Mononuclear cell (primary cell): Measurements from ENCODE around the gene EHD4. TPM values are rescaled to one million over a fixed set of nuclear protein-coding genes. Genes with fewer than 3 reads are reported as not detected.

Source experiments
- H3K27me3 ChIP-seq: 2 replicates; pipeline ENCODE4 v1.6.0; 2011; ENCODE audit warnings: low read length, control low read depth; ENCODE audit not compliant: insufficient read depth
- H3K4me1 ChIP-seq: 2 replicates; pipeline ENCODE4 v1.5.1; 2011; ENCODE audit warnings: mild to moderate bottlenecking, low read length, control low read depth; ENCODE audit not compliant: insufficient read depth
- H3K4me3 ChIP-seq: 2 replicates; pipeline ENCODE4 v1.5.1; 2011; ENCODE audit warnings: mild to moderate bottlenecking, low read length, moderate library complexity
- H3K9me3 ChIP-seq: 2 replicates; pipeline ENCODE4 v1.5.1; 2011; ENCODE audit warnings: low read depth, mild to moderate bottlenecking, control low read depth, low read length
- total RNA-seq: library from RNA; depleted of rRNA; stranded (reverse); fragments of >200 nt; gene quantifications from one replicate; pipeline ENCODE4 v1.2.3, GENCODE V29; 2012

The EHD4 gene
- total RNA-seq, 1 donor: 35.3 TPM

DNA sequence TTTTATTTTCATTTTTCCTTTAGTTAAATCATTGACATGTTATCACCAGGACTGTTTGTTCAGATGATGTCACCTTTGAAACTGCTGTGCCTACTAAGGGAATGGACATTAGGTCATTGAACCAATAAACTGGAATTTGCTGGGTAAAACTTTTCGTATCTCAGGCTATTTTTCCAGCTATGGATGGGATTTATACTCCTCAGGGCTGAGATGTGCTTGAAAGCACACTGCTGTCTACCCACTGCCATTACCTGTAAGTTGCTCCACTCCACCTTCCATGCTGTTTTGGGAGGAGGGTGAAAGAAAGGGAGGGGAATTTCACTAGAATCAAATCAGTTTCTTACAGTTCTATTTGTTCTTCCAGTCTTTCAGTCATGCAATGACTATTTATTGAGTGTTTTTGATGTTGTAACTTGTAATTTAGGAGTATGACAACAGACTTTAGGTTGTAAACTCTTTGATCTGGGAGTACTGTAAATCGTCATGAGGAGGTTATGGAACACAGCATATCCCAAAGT, 11.3 kb downstream of the EHD4 start:
- H3K4me3 ChIP-seq: no peak overlapping the region
- no peaks in the 10 kb centered on the region for H3K27me3 ChIP-seq
- no peaks in the 10 kb centered on the region for H3K9me3 ChIP-seq
- peaks cover 2% of the 10 kb centered on the region for H3K4me1 ChIP-seq

DNA sequence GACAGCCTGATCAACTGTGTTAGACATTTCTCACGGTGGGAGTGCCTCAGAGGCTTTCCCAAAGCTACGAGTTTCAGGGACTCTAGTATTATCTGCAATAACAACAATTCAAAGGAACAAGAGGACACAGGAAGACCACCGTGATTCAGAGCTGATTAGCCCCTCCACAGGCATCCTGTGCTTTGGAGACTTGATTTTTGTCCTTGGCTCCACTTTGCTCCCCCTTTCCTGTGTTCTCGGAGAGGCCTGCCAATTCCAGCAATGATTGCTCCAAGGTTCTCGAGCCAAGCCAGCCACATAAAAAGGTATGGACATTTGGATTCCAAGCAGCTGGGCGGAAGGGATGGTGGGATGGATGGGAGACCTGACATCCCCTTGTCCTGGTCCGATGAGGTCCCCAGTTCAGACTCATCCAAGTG, 14.3 kb downstream of the EHD4 start:
- Histone ChIP-seq H3K27me3 (no peaks in the 10 kb centered on the region), H3K4me1 (no peaks in the 10 kb centered on the region), H3K4me3 (no peak overlapping the region), H3K9me3 (no peaks in the 10 kb centered on the region)

DNA sequence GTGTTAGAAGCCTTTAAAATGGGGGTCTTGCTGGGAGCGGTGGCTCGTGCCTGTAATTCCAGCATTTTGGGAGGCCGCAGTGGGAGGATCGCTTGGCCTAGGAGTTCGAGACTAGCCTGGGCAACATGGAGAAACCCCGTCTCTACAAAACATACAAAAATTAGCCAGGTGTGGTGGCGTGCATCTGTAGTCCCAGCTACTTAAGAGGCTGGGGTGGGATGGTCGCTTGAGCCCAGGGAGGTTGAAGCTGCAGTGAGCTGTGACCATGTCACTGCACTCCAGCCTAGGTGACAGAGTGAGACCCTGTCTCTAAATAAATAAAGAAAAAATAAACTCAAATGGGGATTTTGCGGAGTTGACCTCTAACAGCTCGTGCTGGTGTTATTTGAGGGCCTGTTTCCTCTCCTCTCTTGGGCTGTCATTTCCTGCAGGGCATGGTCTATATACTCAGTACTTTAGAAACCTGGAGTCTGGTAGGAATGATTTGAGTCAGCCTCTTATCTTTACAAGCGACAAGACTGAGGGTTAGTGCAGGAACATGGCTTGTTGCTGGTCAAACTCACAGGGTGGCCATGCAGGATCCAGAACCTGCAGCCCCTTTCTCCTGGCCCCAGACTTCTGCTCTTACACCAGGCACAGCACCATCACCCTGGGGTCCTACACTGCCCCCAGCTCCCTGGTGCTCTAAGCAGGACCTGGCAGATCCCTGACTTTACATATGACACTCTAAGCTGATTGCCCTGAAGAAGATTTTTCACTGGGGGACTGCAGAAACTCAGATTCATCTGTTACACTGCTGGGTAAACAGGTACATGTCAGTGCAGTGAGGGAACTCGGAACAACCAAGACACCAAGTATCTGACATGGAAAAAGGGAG, 15.1 kb downstream of the EHD4 start:
- no peaks in the 10 kb centered on the region for H3K9me3 ChIP-seq
- H3K4me1 ChIP-seq: no peaks in the 10 kb centered on the region
- H3K4me3 ChIP-seq: no peak overlapping the region
- H3K27me3 ChIP-seq: no peaks in the 10 kb centered on the region

DNA sequence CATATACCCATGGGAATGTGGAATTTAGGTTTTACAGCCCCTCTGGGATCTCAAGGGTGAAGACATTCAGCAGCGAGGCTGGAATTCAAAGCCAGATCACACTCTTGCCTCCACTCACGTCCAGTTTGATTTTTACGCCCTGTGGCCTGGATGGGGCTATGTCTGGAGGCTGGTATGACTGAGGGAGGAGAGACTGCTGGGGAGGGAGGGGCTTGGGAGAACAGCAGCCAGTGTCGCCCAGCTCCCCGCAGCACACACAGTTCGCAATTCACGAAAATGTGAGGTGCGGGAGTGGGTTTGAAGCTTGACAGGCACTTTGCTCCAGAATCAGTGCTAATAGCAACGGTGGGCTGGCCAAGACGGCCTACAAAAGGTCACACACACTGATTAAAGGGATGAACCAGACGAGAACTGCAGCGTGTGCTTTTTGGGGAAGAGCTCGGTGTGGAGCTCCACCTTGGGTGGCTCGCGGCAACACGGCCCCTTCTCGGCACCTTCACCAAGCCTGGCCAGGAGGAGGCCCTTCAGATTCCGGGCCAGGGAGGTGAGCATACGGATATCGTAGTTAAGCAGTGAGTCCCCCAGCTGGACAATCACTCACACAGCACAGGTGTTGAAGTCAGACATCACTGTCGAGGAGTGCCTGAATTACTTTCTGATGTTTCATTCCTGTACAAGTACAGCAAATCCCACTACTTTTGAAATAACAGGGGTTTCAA, 16.4 kb downstream of the EHD4 start:
- H3K4me3 ChIP-seq: no peak overlapping the region
- no peaks in the 10 kb centered on the region for H3K27me3 ChIP-seq
- H3K4me1 ChIP-seq: no peaks in the 10 kb centered on the region
- no peaks in the 10 kb centered on the region for H3K9me3 ChIP-seq

- no peaks in the 10 kb centered on the region for H3K9me3 ChIP-seq
- H3K27me3 ChIP-seq: no peaks in the 10 kb centered on the region
- no peak overlapping the region for H3K4me3 ChIP-seq
- no peaks in the 10 kb centered on the region for H3K4me1 ChIP-seq
Observed at GRCh38 chr15:41955100-41955499, 17.3 kb downstream of the EHD4 start.

- no peaks in the 10 kb centered on the region for H3K27me3 ChIP-seq
- no peaks in the 10 kb centered on the region for H3K9me3 ChIP-seq
- H3K4me3 ChIP-seq: no peak overlapping the region
- H3K4me1 ChIP-seq: peaks cover 7% of the 10 kb centered on the region
Observed at GRCh38 chr15:41954036-41954435, 18.3 kb downstream of the EHD4 start.

DNA sequence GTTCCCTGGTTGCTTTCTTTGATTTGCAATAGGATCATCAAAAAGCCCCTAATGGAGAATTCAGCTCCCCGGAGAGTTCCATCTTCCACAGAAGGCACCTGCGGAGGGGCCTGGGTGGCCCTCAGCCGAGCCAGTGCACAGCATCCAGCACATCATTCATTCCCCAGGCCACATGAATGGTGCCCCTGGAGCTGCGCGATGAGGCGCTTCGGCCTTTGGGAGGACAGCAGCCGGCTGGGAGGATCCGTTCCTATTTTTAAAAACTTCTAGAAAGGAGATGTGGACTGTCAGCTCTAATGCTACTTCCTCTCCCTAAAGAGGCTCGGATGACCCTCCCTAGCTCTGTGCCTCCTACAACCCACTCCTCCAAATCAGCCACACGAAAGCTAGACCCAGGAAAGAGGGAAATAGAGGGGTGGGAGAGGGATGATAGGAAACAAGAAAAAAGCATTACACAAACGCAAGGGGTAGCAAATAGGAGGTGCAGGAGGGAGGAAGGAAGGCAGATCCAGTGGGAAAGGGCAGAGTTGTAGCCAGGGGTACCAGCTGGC, 20.3 kb downstream of the EHD4 start:
- Histone ChIP-seq H3K27me3 (no peaks in the 10 kb centered on the region), H3K4me1 (peaks cover 7% of the 10 kb centered on the region), H3K4me3 (no peak overlapping the region), H3K9me3 (no peaks in the 10 kb centered on the region)

DNA sequence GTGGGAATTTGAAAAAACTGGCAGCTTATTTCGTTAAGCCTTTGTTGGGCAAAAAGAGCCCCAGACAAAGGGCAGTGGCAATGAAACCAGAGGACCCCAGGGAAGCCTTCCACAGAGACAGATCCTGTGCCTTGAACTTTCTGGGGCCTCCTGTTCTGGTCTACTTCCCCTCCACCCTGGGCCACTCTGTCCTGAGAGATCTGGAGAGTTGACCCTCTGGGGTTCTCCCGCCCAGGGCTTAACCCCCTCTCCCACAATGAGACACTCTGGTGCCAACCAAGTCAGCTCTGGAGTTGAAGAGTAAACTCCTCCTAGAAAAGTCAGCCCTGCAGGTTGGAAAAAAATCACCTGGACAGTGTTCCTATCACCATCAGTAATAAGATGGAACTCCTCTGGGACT, 20.8 kb downstream of the EHD4 start:
- H3K4me1 ChIP-seq: peaks cover 7% of the 10 kb centered on the region
- no peaks in the 10 kb centered on the region for H3K27me3 ChIP-seq
- no peaks in the 10 kb centered on the region for H3K9me3 ChIP-seq
- H3K4me3 ChIP-seq: no peak overlapping the region

- no peak overlapping the region for H3K4me3 ChIP-seq
- peaks cover 7% of the 10 kb centered on the region for H3K4me1 ChIP-seq
- no peaks in the 10 kb centered on the region for H3K27me3 ChIP-seq
- H3K9me3 ChIP-seq: no peaks in the 10 kb centered on the region
Observed at GRCh38 chr15:41950489-41950888, 21.9 kb downstream of the EHD4 start.

GRCh38 chr15:41950127-41950483, 22.3 kb downstream of the EHD4 start:
- H3K4me1 ChIP-seq: peaks cover 7% of the 10 kb centered on the region
- H3K9me3 ChIP-seq: no peaks in the 10 kb centered on the region
- no peaks in the 10 kb centered on the region for H3K27me3 ChIP-seq
- H3K4me3 ChIP-seq: no peak overlapping the region

- Histone ChIP-seq H3K27me3 (no peaks in the 10 kb centered on the region), H3K4me3 (no peak overlapping the region), H3K4me1 (peaks cover 7% of the 10 kb centered on the region), H3K9me3 (no peaks in the 10 kb centered on the region)
Observed at GRCh38 chr15:41949401-41950126, 22.8 kb downstream of the EHD4 start.

GRCh38 chr15:41948490-41948889, 23.9 kb downstream of the EHD4 start:
- Histone ChIP-seq H3K27me3 (no peaks in the 10 kb centered on the region), H3K4me1 (peaks cover 7% of the 10 kb centered on the region), H3K4me3 (no peak overlapping the region), H3K9me3 (no peaks in the 10 kb centered on the region)

DNA sequence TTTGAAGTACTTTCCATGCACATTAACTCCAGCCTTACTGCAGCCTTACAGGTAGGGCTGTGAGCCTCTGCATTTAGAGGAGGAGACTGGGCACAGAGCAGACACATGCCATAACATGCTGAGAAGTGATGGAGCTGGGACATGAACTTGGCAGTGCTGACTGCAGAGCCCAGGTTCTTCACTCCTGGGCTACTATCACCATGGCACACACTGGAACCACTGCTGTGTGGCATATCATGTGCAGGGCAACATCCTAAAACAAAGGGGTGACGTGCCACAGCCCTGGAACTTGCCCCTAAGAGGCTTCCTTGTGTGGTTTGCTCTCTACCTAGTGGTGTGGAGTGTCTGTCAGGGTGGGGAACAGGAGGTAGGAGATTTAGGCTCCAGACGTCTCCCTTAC, 25.4 kb downstream of the EHD4 start:
- H3K4me1 ChIP-seq: peaks cover 7% of the 10 kb centered on the region
- H3K4me3 ChIP-seq: no peak overlapping the region
- no peaks in the 10 kb centered on the region for H3K9me3 ChIP-seq
- no peaks in the 10 kb centered on the region for H3K27me3 ChIP-seq

- Histone ChIP-seq H3K4me3 (no peak overlapping the region), H3K27me3 (no peaks in the 10 kb centered on the region), H3K9me3 (no peaks in the 10 kb centered on the region), H3K4me1 (peaks cover 7% of the 10 kb centered on the region)
Observed at GRCh38 chr15:41945731-41946130, 26.6 kb downstream of the EHD4 start.

GRCh38 chr15:41945221-41945620, 27.1 kb downstream of the EHD4 start:
- Histone ChIP-seq H3K4me1 (peaks cover 7% of the 10 kb centered on the region), H3K9me3 (no peaks in the 10 kb centered on the region), H3K4me3 (no peak overlapping the region), H3K27me3 (no peaks in the 10 kb centered on the region)
